Measurements from ENCODE around the gene FLNC. TPM values are rescaled to one million over a fixed set of nuclear protein-coding genes. Genes with fewer than 3 reads are reported as not detected.

FLNC gene
- polyA plus RNA-seq, 1 donor from 2014 or later = 0.36 TPM

DNA sequence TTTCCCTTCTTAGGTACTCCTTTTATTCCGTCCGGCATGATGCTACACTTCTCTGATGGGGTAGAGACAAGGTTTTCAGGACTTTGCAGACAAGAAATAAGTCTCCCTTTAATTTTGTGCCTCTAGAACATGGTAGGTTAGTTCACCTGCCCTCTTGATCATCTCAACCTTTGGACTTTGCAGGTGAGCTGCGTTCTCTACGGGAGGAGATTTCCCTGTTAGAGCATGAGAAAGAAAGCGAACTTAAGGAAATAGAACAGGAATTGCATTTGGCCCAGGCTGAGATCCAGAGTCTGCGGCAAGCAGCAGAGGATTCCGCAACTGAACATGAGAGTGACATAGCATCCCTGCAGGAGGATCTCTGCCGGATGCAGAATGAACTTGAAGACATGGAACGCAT, 29.2 kb upstream of the FLNC start:
- H3K9ac ChIP-seq (ENCODE audit: low read length) = no peak overlapping the region
- H2AFZ ChIP-seq (ENCODE audit: low read depth, low read length) = no peak overlapping the region
- no peak overlapping the region for H3K27ac ChIP-seq (ENCODE audit: low read length)
- no peaks in the 10 kb centered on the region for H3K79me2 ChIP-seq (replicated peaks; ENCODE audit: insufficient read depth, low read length)
- H3F3A ChIP-seq (ENCODE audit: insufficient read depth, low read length, poor library complexity, severe bottlenecking) = no peaks in the 10 kb centered on the region
- no peak overlapping the region for H3K4me3 ChIP-seq (ENCODE audit: low read length)
- no peaks in the 10 kb centered on the region for H3K27me3 ChIP-seq (ENCODE audit: insufficient read depth, low read depth, low read length)
- H4K20me1 ChIP-seq (ENCODE audit: insufficient read depth) = no peaks in the 10 kb centered on the region
- H3K9me3 ChIP-seq (ENCODE audit: low read length) = no peaks in the 10 kb centered on the region
- peaks cover 7% of the 10 kb centered on the region for H3K36me3 ChIP-seq (ENCODE audit: insufficient read depth, low read length)
- H3K9me2 ChIP-seq (ENCODE audit: insufficient read depth, low read length) = no peaks in the 10 kb centered on the region
- TF ChIP-seq EZH2 (IDR thresholded peaks at IDR 0.05; ENCODE audit: borderline replicate concordance, insufficient read depth, low read length, poor library complexity, severe bottlenecking) = no peak
- TF ChIP-seq, protein P1, sequence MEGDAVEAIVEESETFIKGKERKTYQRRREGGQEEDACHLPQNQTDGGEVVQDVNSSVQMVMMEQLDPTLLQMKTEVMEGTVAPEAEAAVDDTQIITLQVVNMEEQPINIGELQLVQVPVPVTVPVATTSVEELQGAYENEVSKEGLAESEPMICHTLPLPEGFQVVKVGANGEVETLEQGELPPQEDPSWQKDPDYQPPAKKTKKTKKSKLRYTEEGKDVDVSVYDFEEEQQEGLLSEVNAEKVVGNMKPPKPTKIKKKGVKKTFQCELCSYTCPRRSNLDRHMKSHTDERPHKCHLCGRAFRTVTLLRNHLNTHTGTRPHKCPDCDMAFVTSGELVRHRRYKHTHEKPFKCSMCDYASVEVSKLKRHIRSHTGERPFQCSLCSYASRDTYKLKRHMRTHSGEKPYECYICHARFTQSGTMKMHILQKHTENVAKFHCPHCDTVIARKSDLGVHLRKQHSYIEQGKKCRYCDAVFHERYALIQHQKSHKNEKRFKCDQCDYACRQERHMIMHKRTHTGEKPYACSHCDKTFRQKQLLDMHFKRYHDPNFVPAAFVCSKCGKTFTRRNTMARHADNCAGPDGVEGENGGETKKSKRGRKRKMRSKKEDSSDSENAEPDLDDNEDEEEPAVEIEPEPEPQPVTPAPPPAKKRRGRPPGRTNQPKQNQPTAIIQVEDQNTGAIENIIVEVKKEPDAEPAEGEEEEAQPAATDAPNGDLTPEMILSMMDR (IDR thresholded peaks at IDR 0.05; ENCODE audit: poor library complexity, severe bottlenecking) = no peak
- no peak for TF ChIP-seq RAD21 (conservative IDR thresholded peaks at IDR 0.05)
- TF ChIP-seq EP300 (conservative IDR thresholded peaks at IDR 0.05; ENCODE audit: poor library complexity, severe bottlenecking) = no peak
- no peak overlapping the region for H3K4me2 ChIP-seq (ENCODE audit: low read length)

DNA sequence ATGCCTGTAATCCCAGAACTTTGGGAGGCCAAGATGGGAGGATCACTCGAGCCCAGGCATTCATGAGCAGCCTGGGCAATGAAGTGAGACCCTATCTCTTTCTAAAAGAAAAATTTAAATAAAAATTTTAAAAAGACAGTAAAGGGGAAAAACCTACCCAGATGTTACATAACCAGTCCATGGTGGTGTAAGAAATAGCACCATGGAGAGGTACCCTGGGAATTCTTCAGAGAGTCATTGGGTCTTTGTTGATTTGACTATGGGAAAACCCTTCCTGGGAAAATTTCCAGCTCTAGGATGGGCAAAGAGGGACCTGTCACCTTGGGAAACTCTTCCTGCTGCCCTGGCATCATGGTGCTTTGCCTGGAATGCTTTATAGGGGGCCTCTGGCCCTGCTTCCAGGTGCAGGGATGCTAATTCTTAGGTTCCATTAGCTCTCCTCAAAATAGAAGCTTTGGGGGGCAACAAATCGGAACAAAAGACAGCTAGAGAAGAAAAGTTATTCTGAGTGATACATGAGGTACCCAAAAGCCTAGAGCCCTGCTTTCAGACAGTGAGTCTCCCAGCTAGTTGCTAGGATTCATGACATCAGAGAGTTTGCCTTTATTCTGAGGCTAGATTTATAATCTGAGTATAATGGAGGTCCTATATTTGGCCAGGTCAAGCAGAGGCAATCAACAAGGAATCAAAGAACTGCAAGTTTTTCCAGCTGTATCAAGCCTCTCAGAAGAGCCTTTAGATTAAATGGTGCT, 28.4 kb upstream of the FLNC start:
- no peaks in the 10 kb centered on the region for H3K9me3 ChIP-seq (ENCODE audit: low read length)
- H3K27me3 ChIP-seq (ENCODE audit: insufficient read depth, low read depth, low read length) = no peaks in the 10 kb centered on the region
- no peak overlapping the region for H2AFZ ChIP-seq (ENCODE audit: low read depth, low read length)
- no peak overlapping the region for H3K27ac ChIP-seq (ENCODE audit: low read length)
- H4K20me1 ChIP-seq (ENCODE audit: insufficient read depth) = no peaks in the 10 kb centered on the region
- H3K4me2 ChIP-seq (ENCODE audit: low read length) = no peak overlapping the region
- no peaks in the 10 kb centered on the region for H3K79me2 ChIP-seq (replicated peaks; ENCODE audit: insufficient read depth, low read length)
- H3K4me3 ChIP-seq (ENCODE audit: low read length) = no peak overlapping the region
- H3K9ac ChIP-seq (ENCODE audit: low read length) = no peak overlapping the region
- peaks cover 15% of the 10 kb centered on the region for H3K36me3 ChIP-seq (ENCODE audit: insufficient read depth, low read length)
- H3F3A ChIP-seq (ENCODE audit: insufficient read depth, low read length, poor library complexity, severe bottlenecking) = no peaks in the 10 kb centered on the region
- H3K9me2 ChIP-seq (ENCODE audit: insufficient read depth, low read length) = no peaks in the 10 kb centered on the region
- TF ChIP-seq MXI1 (conservative IDR thresholded peaks at IDR 0.05; ENCODE audit: poor library complexity, severe bottlenecking) (no peak), EP300 (conservative IDR thresholded peaks at IDR 0.05; ENCODE audit: poor library complexity, severe bottlenecking) (no peak), EZH2 (IDR thresholded peaks at IDR 0.05; ENCODE audit: borderline replicate concordance, insufficient read depth, low read length, poor library complexity, severe bottlenecking) (no peak), POLR2AphosphoS5 (IDR thresholded peaks at IDR 0.05) (no peak), SMC3 (conservative IDR thresholded peaks at IDR 0.05; ENCODE audit: poor library complexity) (no peak), RAD21 (conservative IDR thresholded peaks at IDR 0.05) (no peak), TAF1 (IDR thresholded peaks at IDR 0.05; ENCODE audit: low read depth) (no peak)
- TF ChIP-seq, protein P1 (IDR thresholded peaks at IDR 0.05; ENCODE audit: poor library complexity, severe bottlenecking) = no peak
- TF ChIP-seq, protein P2, sequence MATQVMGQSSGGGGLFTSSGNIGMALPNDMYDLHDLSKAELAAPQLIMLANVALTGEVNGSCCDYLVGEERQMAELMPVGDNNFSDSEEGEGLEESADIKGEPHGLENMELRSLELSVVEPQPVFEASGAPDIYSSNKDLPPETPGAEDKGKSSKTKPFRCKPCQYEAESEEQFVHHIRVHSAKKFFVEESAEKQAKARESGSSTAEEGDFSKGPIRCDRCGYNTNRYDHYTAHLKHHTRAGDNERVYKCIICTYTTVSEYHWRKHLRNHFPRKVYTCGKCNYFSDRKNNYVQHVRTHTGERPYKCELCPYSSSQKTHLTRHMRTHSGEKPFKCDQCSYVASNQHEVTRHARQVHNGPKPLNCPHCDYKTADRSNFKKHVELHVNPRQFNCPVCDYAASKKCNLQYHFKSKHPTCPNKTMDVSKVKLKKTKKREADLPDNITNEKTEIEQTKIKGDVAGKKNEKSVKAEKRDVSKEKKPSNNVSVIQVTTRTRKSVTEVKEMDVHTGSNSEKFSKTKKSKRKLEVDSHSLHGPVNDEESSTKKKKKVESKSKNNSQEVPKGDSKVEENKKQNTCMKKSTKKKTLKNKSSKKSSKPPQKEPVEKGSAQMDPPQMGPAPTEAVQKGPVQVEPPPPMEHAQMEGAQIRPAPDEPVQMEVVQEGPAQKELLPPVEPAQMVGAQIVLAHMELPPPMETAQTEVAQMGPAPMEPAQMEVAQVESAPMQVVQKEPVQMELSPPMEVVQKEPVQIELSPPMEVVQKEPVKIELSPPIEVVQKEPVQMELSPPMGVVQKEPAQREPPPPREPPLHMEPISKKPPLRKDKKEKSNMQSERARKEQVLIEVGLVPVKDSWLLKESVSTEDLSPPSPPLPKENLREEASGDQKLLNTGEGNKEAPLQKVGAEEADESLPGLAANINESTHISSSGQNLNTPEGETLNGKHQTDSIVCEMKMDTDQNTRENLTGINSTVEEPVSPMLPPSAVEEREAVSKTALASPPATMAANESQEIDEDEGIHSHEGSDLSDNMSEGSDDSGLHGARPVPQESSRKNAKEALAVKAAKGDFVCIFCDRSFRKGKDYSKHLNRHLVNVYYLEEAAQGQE (IDR thresholded peaks at IDR 0.05; ENCODE audit: borderline replicate concordance) = no peak
